SK-N-SH (cell line): ENCODE measurements around the gene HSP90AA1. TPM values are rescaled to one million over a fixed set of nuclear protein-coding genes. Genes with fewer than 3 reads are reported as not detected.

Source experiments
- CTCF ChIA-PET: fragments of 300-600, 350-600 bp; formaldehyde crosslinking; extraction: SDS; loops from one replicate; lab custom pipeline; 2021; lab: Yijun Ruan, JAX
- POLR2A ChIA-PET: fragments of 350-600 bp; sonication (Branson Sonifier 250); formaldehyde crosslinking; extraction: SDS; loops from one replicate; lab custom pipeline; 2020; ENCODE audit warnings: antibody characterized with exemption, inconsistent platforms; lab: Yijun Ruan, JAX
- DNase-seq: peaks from one replicate; pipeline ENCODE4 v3.0.0; 2012
- H2AFZ ChIP-seq: fragments of 200-600 bp; sonication (generic); 2 replicates; pipeline ENCODE4 v1.8.1; 2016; ENCODE audit warnings: antibody characterized with exemption, mild to moderate bottlenecking, low read depth
- H3F3A ChIP-seq: fragments of 200-600 bp; sonication (generic); replicated peaks from 2 replicates; pipeline ENCODE3; 2016; ENCODE audit warnings: antibody characterized with exemption, mild to moderate bottlenecking; ENCODE audit not compliant: insufficient read depth
- H3K27ac ChIP-seq, 2 experiments: fragments of 200-500 bp in 1 of 2; fragments of 200-600 bp in 1 of 2; sonication (Bioruptor generic) in 1 of 2; sonication (generic), shearing (Covaris generic) in 1 of 2; 2 replicates each; pipeline versions ENCODE4 v1.5.1 to v1.6.1; 2014 to 2016; ENCODE audit warnings: low read depth in 2 of 2, inconsistent platforms in 1 of 2, low read length in 1 of 2, mild to moderate bottlenecking in 1 of 2, mixed read lengths in 1 of 2
- H3K27me3 ChIP-seq: fragments of 200-600 bp; sonication (generic), shearing (Covaris generic); 2 replicates; pipeline ENCODE4 v1.6.1; 2016; ENCODE audit warnings: mixed run types; ENCODE audit not compliant: insufficient read depth
- H3K36me3 ChIP-seq, 2 experiments: fragments of 200-500 bp in 1 of 2; fragments of 200-600 bp in 1 of 2; sonication (Bioruptor generic) in 1 of 2; sonication (generic) in 1 of 2; replicated peaks in 1 of 2; 2 replicates each; pipeline versions ENCODE3 to v1.5.1; 2014 to 2016; ENCODE audit warnings: low read length in 1 of 2, mild to moderate bottlenecking in 1 of 2; ENCODE audit not compliant: insufficient read depth in 2 of 2, control insufficient read depth in 1 of 2
- H3K4me1 ChIP-seq, 2 experiments: fragments of 200-500 bp in 1 of 2; fragments of 200-600 bp in 1 of 2; sonication (Bioruptor generic) in 1 of 2; sonication (generic), shearing (Covaris generic) in 1 of 2; 2 replicates each; pipeline versions ENCODE4 v1.5.1 to v1.6.1; 2014 to 2016; ENCODE audit warnings: low read depth in 1 of 2, low read length in 1 of 2, mixed run types in 1 of 2; ENCODE audit not compliant: insufficient read depth in 2 of 2, control insufficient read depth in 1 of 2
- H3K4me2 ChIP-seq: fragments of 200-600 bp; sonication (generic), shearing (Covaris generic); 2 replicates; pipeline ENCODE4 v1.6.1; 2017; ENCODE audit warnings: mixed run types
- H3K4me3 ChIP-seq, 2 experiments: fragments of 200-500 bp in 1 of 2; fragments of 200-600 bp in 1 of 2; sonication (Bioruptor generic) in 1 of 2; sonication (generic), shearing (Covaris generic) in 1 of 2; 2 replicates each; pipeline versions ENCODE4 v1.5.1 to v1.8.1; 2014 to 2016; ENCODE audit warnings: low read depth in 2 of 2, inconsistent platforms in 1 of 2, low read length in 1 of 2, mild to moderate bottlenecking in 1 of 2, mixed read lengths in 1 of 2, moderate library complexity in 1 of 2
- H3K79me2 ChIP-seq: fragments of 200-600 bp; sonication (generic); 2 replicates; pipeline ENCODE4 v1.8.1; 2017; ENCODE audit warnings: mild to moderate bottlenecking; ENCODE audit not compliant: insufficient read depth
- H3K9ac ChIP-seq: fragments of 200-600 bp; sonication (generic); 2 replicates; pipeline ENCODE4 v1.6.1; 2017; ENCODE audit warnings: mixed run types
- H3K9me2 ChIP-seq: fragments of 200-600 bp; sonication (generic); 2 replicates; pipeline ENCODE4 v1.6.1; 2017; ENCODE audit warnings: mixed run types
- H3K9me3 ChIP-seq: fragments of 200-600 bp; sonication (generic); 2 replicates; pipeline ENCODE4 v1.6.1; 2017; ENCODE audit warnings: mixed run types, mild to moderate bottlenecking, moderate library complexity
- H4K20me1 ChIP-seq: fragments of 200-600 bp; sonication (generic); 2 replicates; pipeline ENCODE4 v1.6.1; 2017; ENCODE audit warnings: mild to moderate bottlenecking, mixed run types; ENCODE audit not compliant: insufficient read depth
- CHD2 ChIP-seq: fragments of 150-350 bp; IDR thresholded peaks from 2 replicates; pipeline ENCODE4 v1.6.1; 2018; ENCODE audit warnings: low read length; ENCODE audit not compliant: partially characterized antibody
- ELF1 ChIP-seq: IDR thresholded peaks from 2 replicates; pipeline ENCODE4 v1.4.0; 2012
- EP300 ChIP-seq, 2 experiments: IDR thresholded peaks; 2 replicates each; pipeline versions ENCODE4 v1.4.0 to v1.6.1; 2012; ENCODE audit warnings: borderline replicate concordance in 1 of 2, low read depth in 1 of 2, low read length in 1 of 2
- EZH2phosphoT487 ChIP-seq: fragments of 200-600 bp; sonication (generic); IDR thresholded peaks from 2 replicates; pipeline ENCODE4 v1.6.1; 2017; ENCODE audit warnings: low read depth, mixed run types, mild to moderate bottlenecking, antibody characterized with exemption, moderate library complexity, borderline replicate concordance
- FOXJ3 ChIP-seq: sonication (generic); formaldehyde crosslinking; IDR thresholded peaks from 2 replicates; pipeline ENCODE4 v1.5.1; 2020; ENCODE audit warnings: mild to moderate bottlenecking, missing genetic modification reagents
- FOXM1 ChIP-seq: IDR thresholded peaks from 2 replicates; pipeline ENCODE4 v1.4.0; 2012; ENCODE audit warnings: low read depth, mild to moderate bottlenecking
- GATA2 ChIP-seq: sonication (generic); formaldehyde crosslinking; IDR thresholded peaks from 2 replicates; pipeline ENCODE4 v1.5.0; 2020; ENCODE audit warnings: mild to moderate bottlenecking, missing genetic modification reagents
- JUND ChIP-seq: IDR thresholded peaks from 2 replicates; pipeline ENCODE4 v1.4.0; 2012
- NFIC ChIP-seq: IDR thresholded peaks from 2 replicates; pipeline ENCODE4 v1.4.0; 2012; ENCODE audit warnings: borderline replicate concordance
- RCOR1 ChIP-seq: fragments of 150-350 bp; IDR thresholded peaks from 2 replicates; pipeline ENCODE4 v1.6.1; 2017; ENCODE audit warnings: antibody characterized with exemption, low read length
- REST ChIP-seq: IDR thresholded peaks from 2 replicates; pipeline ENCODE4 v1.6.1; 2012; ENCODE audit warnings: mild to moderate bottlenecking, low read depth, low read length, moderate library complexity
- RFX5 ChIP-seq: IDR thresholded peaks from 2 replicates; pipeline ENCODE4 v1.6.1; 2012; ENCODE audit warnings: mild to moderate bottlenecking, improper control_type of control experiment, low read length
- SIN3A ChIP-seq: IDR thresholded peaks from 2 replicates; pipeline ENCODE4 v1.6.1; 2012; ENCODE audit warnings: low read depth, mild to moderate bottlenecking, low read length, moderate library complexity, borderline replicate concordance
- SMC3 ChIP-seq: IDR thresholded peaks from 2 replicates; pipeline ENCODE4 v1.6.1; 2012; ENCODE audit warnings: low read depth, low read length, improper control_type of control experiment
- TCF12 ChIP-seq: IDR thresholded peaks from 2 replicates; pipeline ENCODE4 v1.4.0; 2012
- TEAD4 ChIP-seq: IDR thresholded peaks from 2 replicates; pipeline ENCODE4 v1.4.0; 2012; ENCODE audit warnings: mild to moderate bottlenecking, borderline replicate concordance; ENCODE audit not compliant: insufficient read depth
- WGBS: methylation state at CpG from one replicate; pipeline ENCODE4 v1.1.6; 2017; ENCODE audit warnings: low lambda C conversion rate; 5-methylcytosine and 5-hydroxymethylcytosine counted together
- polyA plus RNA-seq, 3 experiments: library from polyadenylated mRNA; depleted of rRNA; stranded (reverse); fragments of >200 nt; gene quantifications; 2 replicates each; pipeline ENCODE4 v1.2.3, GENCODE V29; 2012
- TF ChIP-seq, protein P1 (sequence below): IDR thresholded peaks from 2 replicates; pipeline ENCODE4; 2012
- TF ChIP-seq, protein P2 (sequence below): fragments of 200-600 bp; sonication (generic); IDR thresholded peaks from 2 replicates; pipeline ENCODE4 v1.6.1; 2017; ENCODE audit warnings: antibody characterized with exemption, mild to moderate bottlenecking, moderate library complexity
- TF ChIP-seq, protein P3 (sequence below): IDR thresholded peaks from 2 replicates; pipeline ENCODE4 v1.4.0; 2012; ENCODE audit warnings: low read depth, borderline replicate concordance

The HSP90AA1 gene
- polyA plus RNA-seq, 1 of the 3 experiments (the other 2 are of a cell fraction), result 269 TPM

DNA sequence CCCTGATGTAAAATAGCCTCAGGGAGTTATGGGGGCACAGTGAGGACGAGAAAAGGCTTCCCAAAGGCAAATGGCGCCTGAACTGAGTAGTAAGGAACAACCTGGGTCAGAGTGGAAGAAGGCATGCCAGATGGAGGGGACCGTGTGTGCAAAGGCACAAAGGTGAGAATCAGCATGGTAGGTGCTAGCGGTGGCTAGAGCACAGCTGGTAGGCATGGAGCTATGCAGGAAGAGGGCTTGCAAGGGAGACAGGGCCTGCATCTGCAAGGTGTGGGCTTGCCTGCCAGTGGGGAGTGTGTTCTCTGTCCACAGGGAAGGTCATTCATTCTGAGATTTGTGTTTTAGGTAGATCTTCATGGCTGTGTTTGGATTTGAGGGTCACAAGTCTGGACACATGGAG, 18.5 kb upstream of the HSP90AA1 start:
- no peaks in the 10 kb centered on the region for H3K79me2 ChIP-seq
- no peak for TF ChIP-seq EZH2phosphoT487
- TF ChIP-seq, protein P1, sequence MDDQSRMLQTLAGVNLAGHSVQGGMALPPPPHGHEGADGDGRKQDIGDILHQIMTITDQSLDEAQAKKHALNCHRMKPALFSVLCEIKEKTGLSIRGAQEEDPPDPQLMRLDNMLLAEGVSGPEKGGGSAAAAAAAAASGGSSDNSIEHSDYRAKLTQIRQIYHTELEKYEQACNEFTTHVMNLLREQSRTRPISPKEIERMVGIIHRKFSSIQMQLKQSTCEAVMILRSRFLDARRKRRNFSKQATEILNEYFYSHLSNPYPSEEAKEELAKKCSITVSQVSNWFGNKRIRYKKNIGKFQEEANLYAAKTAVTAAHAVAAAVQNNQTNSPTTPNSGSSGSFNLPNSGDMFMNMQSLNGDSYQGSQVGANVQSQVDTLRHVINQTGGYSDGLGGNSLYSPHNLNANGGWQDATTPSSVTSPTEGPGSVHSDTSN, result no peak
- TF ChIP-seq RCOR1, result no peak
- no peak for TF ChIP-seq ELF1
- no peak for TF ChIP-seq NFIC
- TF ChIP-seq JUND, result no peak
- TF ChIP-seq EP300 (IDR thresholded peaks at IDR 0.05; ENCODE audit: borderline replicate concordance in 1 of 2, low read depth in 1 of 2, low read length in 1 of 2), result no peak
- no peak for TF ChIP-seq SMC3
- TF ChIP-seq FOXJ3 (CRISPR knock-in tag), result no peak
- no peak for TF ChIP-seq CHD2
- TF ChIP-seq, protein P2, sequence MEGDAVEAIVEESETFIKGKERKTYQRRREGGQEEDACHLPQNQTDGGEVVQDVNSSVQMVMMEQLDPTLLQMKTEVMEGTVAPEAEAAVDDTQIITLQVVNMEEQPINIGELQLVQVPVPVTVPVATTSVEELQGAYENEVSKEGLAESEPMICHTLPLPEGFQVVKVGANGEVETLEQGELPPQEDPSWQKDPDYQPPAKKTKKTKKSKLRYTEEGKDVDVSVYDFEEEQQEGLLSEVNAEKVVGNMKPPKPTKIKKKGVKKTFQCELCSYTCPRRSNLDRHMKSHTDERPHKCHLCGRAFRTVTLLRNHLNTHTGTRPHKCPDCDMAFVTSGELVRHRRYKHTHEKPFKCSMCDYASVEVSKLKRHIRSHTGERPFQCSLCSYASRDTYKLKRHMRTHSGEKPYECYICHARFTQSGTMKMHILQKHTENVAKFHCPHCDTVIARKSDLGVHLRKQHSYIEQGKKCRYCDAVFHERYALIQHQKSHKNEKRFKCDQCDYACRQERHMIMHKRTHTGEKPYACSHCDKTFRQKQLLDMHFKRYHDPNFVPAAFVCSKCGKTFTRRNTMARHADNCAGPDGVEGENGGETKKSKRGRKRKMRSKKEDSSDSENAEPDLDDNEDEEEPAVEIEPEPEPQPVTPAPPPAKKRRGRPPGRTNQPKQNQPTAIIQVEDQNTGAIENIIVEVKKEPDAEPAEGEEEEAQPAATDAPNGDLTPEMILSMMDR, result no peak
- no peak for TF ChIP-seq TEAD4
- TF ChIP-seq, all 33 proteins: peak for 0
- H3F3A ChIP-seq, result no peaks in the 10 kb centered on the region
- no peaks in the 10 kb centered on the region for H3K9me2 ChIP-seq
- POLR2A ChIA-PET, result no interaction called here
- no peaks in the 10 kb centered on the region for H3K36me3 ChIP-seq
- no peak overlapping the region for H3K27ac ChIP-seq
- H3K27me3 ChIP-seq, result no peaks in the 10 kb centered on the region
- CTCF ChIA-PET, result interaction anchor here (1.1 to 5.1 kb wide), 3 partner anchors 8 to 209 kb away, joined by 3 to 35 read pairs (median 4); no protein-coding TSS in a partner anchor
- H4K20me1 ChIP-seq, result no peaks in the 10 kb centered on the region
- no peak overlapping the region for H3K4me3 ChIP-seq
- no peak for DNase-seq
- H3K4me1 ChIP-seq, result no peaks in the 10 kb centered on the region
- H2AFZ ChIP-seq, result no peak overlapping the region
- no peak overlapping the region for H3K9ac ChIP-seq
- 89% methylated on average over 4 of the region's 4 CpGs for WGBS
- no peak overlapping the region for H3K4me2 ChIP-seq
- no peaks in the 10 kb centered on the region for H3K9me3 ChIP-seq

- no peak for DNase-seq
- Histone ChIP-seq H3K79me2 (no peaks in the 10 kb centered on the region), H3K9me2 (no peaks in the 10 kb centered on the region), H4K20me1 (no peaks in the 10 kb centered on the region), H3F3A (no peaks in the 10 kb centered on the region), H3K4me2 (no peak overlapping the region), H3K4me3 (no peak overlapping the region), H3K27ac (no peak overlapping the region), H3K9ac (no peak overlapping the region), H3K36me3 (no peaks in the 10 kb centered on the region), H3K27me3 (no peaks in the 10 kb centered on the region), H2AFZ (no peak overlapping the region), H3K4me1 (no peaks in the 10 kb centered on the region), H3K9me3 (no peaks in the 10 kb centered on the region)
- CTCF ChIA-PET, result no interaction called here
- POLR2A ChIA-PET, result no interaction called here
- WGBS, result 95% methylated on average over 10 of the region's 10 CpGs
- TF ChIP-seq GATA2 (CRISPR knock-in tag) (no peak), TCF12 (no peak), ELF1 (no peak), FOXJ3 (CRISPR knock-in tag) (no peak), FOXM1 (no peak), SIN3A (no peak), REST (no peak), RFX5 (no peak)
- TF ChIP-seq, protein P2, result no peak
- TF ChIP-seq, protein P3, sequence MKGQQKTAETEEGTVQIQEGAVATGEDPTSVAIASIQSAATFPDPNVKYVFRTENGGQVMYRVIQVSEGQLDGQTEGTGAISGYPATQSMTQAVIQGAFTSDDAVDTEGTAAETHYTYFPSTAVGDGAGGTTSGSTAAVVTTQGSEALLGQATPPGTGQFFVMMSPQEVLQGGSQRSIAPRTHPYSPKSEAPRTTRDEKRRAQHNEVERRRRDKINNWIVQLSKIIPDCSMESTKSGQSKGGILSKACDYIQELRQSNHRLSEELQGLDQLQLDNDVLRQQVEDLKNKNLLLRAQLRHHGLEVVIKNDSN, result no peak
Measured at GRCh38 chr14:102103062-102103695, 16.3 kb upstream of the HSP90AA1 start.
